AG09309 (cell line): Measurements from ENCODE around the gene MGAT3.

Experiments
- DNase-seq: peaks from one replicate; pipeline ENCODE4 v3.0.0-alpha.2; 2010; ENCODE audit warnings: low read depth
- H3K4me3 ChIP-seq: 2 replicates; pipeline ENCODE4 v1.5.1; 2011; ENCODE audit warnings: mild to moderate bottlenecking, low read depth, low read length, moderate library complexity; ENCODE audit not compliant: control insufficient read depth
- TF ChIP-seq, protein P1 (sequence below): IDR thresholded peaks from 2 replicates; pipeline ENCODE4 v1.5.1; 2011; ENCODE audit warnings: mild to moderate bottlenecking, low read depth, low read length, inconsistent platforms; ENCODE audit not compliant: insufficient read depth, control insufficient read depth; ENCODE audit errors: missing control alignments

MGAT3 gene

DNA sequence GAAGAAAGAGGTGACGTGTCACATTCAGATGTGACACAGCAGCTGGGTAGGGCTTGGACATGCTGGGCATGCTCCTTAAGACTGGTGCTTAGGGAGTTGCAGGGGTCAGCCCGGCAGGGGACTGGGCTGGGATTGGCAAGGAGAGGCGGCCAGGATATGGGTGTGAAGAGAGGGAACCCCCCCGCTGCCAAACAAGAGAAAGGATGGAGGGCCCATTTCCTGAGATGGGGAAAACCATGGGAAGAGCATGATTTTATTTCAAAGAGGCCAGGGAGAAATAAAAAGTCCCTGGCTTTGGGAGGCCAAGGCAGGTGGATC lies 68.8 kb downstream of the MGAT3 start:
- TF ChIP-seq, protein P1, sequence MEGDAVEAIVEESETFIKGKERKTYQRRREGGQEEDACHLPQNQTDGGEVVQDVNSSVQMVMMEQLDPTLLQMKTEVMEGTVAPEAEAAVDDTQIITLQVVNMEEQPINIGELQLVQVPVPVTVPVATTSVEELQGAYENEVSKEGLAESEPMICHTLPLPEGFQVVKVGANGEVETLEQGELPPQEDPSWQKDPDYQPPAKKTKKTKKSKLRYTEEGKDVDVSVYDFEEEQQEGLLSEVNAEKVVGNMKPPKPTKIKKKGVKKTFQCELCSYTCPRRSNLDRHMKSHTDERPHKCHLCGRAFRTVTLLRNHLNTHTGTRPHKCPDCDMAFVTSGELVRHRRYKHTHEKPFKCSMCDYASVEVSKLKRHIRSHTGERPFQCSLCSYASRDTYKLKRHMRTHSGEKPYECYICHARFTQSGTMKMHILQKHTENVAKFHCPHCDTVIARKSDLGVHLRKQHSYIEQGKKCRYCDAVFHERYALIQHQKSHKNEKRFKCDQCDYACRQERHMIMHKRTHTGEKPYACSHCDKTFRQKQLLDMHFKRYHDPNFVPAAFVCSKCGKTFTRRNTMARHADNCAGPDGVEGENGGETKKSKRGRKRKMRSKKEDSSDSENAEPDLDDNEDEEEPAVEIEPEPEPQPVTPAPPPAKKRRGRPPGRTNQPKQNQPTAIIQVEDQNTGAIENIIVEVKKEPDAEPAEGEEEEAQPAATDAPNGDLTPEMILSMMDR, result no peak
- H3K4me3 ChIP-seq, result no peak overlapping the region
- no peak for DNase-seq

DNA sequence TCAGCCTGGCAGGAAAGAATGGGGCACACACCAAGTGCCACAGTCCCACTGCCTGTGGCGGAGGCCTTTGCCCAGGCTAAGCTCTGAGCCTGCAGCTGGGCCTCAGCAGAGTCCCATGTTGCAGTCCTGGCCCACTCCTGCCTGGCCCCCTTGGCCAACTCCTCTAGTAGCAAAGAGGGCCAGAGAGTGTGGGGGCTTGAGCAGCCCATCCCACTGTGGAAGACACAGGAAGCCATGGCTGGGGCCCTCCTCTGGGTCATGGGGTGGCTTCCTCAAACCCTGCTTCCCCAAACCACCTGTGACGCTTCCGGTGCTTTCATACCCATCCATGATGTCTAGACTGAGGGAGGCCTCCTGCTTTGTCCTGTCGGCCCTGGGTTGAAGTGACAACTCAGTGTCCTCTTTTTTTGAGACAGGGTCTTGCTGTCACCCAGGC lies 69.9 kb downstream of the MGAT3 start:
- TF ChIP-seq, protein P1, result no peak
- H3K4me3 ChIP-seq, result no peak overlapping the region
- no peak for DNase-seq

DNA sequence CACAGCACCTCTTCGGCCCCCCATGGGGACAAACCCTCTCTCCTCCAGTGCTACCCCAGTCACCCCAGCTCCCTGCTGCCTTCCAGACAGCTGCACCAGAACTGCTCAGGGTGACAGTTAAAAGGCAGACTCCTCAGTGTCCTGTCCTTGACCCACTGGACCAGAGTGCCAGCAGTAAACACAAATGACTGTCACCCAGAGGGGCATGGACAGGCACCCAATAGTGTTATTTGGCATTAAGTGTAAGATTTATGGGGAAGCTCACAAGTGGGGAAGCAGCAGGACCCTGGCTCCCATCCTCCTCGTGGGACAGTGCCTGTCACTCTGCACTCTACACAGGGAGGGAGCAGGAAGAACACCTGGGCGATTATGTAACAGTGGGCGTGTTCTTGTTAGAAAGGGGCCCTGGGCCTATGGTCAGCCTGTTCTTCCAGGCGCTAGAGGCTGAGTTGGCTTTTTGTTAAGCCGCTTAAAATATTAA lies 70.7 kb downstream of the MGAT3 start:
- no peak for DNase-seq
- no peak overlapping the region for H3K4me3 ChIP-seq

DNA sequence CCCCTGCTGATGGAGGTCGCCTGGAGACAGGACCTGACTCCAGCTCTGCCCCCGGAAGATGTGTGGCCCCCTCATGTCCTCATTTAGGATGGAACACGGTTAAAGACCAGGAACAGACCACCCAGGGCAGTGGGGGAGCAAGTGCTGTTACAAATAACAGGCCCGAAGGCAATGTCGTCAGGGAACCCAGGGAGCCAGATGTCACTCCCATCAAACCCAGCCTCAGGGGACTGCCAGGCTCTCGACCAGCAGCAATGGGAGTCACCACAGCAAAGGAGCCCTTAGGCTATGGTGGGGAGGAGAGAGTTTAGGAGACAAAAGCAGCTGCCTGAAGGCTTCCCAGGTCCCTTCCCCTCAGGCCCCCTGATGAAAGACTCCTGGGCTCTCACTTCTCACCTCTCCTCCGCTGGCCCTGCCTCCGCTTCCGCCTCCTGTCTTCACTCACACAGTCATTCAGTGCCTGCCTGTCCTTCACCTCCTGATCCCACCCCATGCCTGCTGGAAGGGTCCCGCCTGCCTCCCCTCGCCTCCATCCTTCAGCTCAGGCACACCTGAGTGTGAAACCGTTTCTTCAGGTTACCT lies 71.4 kb downstream of the MGAT3 start:
- no peak for DNase-seq
- no peak overlapping the region for H3K4me3 ChIP-seq
- TF ChIP-seq, protein P1, result no peak

More for the DNA sequence above, 70.7 kb downstream of the MGAT3 start:
- TF ChIP-seq, protein P1, result no peak

DNA sequence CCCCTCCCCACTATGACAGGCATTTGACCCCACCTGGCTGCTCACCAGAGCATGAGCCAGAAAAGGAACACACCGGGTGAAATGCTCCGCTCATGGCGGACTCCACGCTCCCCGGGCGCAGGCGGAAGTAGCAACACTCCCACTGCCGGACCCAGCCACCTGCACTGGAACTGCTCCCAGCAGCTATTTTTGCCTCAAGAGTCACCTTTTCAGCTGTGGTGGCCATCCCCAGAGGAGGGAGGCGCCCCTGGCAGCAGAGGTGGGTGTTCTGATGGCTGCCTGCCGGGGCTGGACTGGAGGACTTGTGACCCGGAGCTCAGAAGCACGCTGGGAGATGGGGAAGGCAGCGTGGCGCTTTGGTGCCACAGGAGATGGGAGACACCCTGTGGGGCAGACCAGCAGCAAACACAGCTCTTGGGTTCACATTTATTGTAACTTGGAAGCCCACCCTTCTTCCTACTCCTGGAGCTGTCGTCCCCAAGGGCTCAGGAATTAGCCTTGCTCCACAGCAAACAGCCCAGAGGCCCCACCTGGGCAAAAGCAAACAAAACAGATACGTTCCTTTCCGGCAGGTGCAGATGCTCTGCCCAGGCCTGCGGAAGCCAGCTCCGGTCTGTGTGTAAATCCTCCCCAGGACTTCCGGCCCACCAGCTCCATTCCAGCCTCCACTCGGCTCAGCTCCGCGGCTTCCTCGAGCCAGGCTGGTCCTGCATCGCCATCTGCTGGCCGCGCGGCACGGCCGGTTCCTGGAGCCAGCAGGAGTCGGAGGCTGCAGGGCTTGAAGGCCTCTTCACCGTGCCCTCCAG lies 72.1 kb downstream of the MGAT3 start:
- TF ChIP-seq, protein P1, result peak; percentile 100
- no peak overlapping the region for H3K4me3 ChIP-seq
- peak; percentile 75 for DNase-seq

DNA sequence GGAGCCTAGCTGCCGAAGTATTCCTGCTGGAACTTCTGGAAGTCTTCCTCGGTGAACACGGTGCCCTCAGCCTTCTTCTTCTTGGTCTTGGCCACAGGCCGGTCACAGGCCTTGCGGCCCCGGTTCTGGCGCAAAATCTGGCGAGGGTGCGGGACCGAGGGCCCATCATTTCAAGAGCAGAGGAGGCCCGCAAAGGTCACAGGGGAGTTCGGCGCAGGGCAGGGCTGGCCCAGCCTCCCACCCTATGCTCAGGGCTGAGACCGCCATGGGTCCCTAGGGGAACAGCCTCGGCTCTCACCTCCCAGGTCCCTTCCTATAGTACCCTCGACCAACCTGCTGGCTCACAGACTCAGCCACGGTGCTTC lies 72.7 kb downstream of the MGAT3 start:
- H3K4me3 ChIP-seq, result no peak overlapping the region
- DNase-seq, result no peak
- TF ChIP-seq, protein P1, result no peak
